CD4-positive, alpha-beta T cell treated with Interferon alpha-2 for 1 hour (primary cell): Measurements from ENCODE around the gene ANXA6.
A peak's percentile ranks its signal among the peaks of the same experiment; 100 is the strongest.
"Not testable (repeated sequence)": the region's sequence is repeated elsewhere in the genome, so short reads cannot be mapped to it uniquely, and the experiment has no call there.

Experiments used
- DNase-seq, 2 donors: peaks; one replicate each; pipeline ENCODE4 v3.0.0-alpha.2; 2020 to 2022

ANXA6 gene

GRCh38 chr5:151179489-151179840 lies 21.9 kb upstream of the ANXA6 start:
- DNase-seq = no peak

GRCh38 chr5:151178777-151179488 lies 21.4 kb upstream of the ANXA6 start:
- DNase-seq = no peak

GRCh38 chr5:151178372-151178771 lies 20.8 kb upstream of the ANXA6 start:
- no peak for DNase-seq

- DNase-seq = not testable (repeated sequence)
These were observed 18.7 kb upstream of the ANXA6 start for GRCh38 chr5:151176268-151176667.

- no peak for DNase-seq
These were observed 17.1 kb upstream of the ANXA6 start for GRCh38 chr5:151174612-151175101.

GRCh38 chr5:151173711-151174611 lies 16.4 kb upstream of the ANXA6 start:
- no peak for DNase-seq

GRCh38 chr5:151171529-151171928 lies 13.9 kb upstream of the ANXA6 start:
- DNase-seq = no peak

GRCh38 chr5:151168602-151169344 lies 11.2 kb upstream of the ANXA6 start:
- no peak for DNase-seq

GRCh38 chr5:151167022-151167421 lies 9.4 kb upstream of the ANXA6 start:
- DNase-seq = no peak

GRCh38 chr5:151164687-151165392 lies 7.3 kb upstream of the ANXA6 start:
- DNase-seq = peak; percentile 82 to 87

GRCh38 chr5:151162776-151163175 lies 5.2 kb upstream of the ANXA6 start:
- no peak for DNase-seq

- no peak for DNase-seq
These were observed 2.2 kb upstream of the ANXA6 start for GRCh38 chr5:151159649-151160373.

- DNase-seq = no peak
These were observed 695 bp upstream of the ANXA6 start for GRCh38 chr5:151158287-151158661.

GRCh38 chr5:151156507-151157420 lies 815 bp downstream of the ANXA6 start:
- peak in 1 of 2 donors; percentile 26 for DNase-seq

- DNase-seq = peak in 1 of 2 donors; percentile 31
These were observed 1.6 kb downstream of the ANXA6 start for GRCh38 chr5:151155775-151156506.

GRCh38 chr5:151154931-151155774 lies 2.4 kb downstream of the ANXA6 start:
- peak; percentile 33 to 67 for DNase-seq

GRCh38 chr5:151153766-151154272 lies 3.8 kb downstream of the ANXA6 start:
- peak in 1 of 2 donors; percentile 25 for DNase-seq

- DNase-seq = no peak
These were observed 4.3 kb downstream of the ANXA6 start for GRCh38 chr5:151153300-151153699.

- peak; percentile 25 to 38 for DNase-seq
These were observed 5.8 kb downstream of the ANXA6 start for GRCh38 chr5:151151793-151152192.
